ENCODE measurements around the gene ZNF302. TPM values are rescaled to one million over a fixed set of nuclear protein-coding genes. Genes with fewer than 3 reads are reported as not detected.

ZNF302 gene
- 5.6 and 7.7 TPM in 2 replicates for total RNA-seq

DNA sequence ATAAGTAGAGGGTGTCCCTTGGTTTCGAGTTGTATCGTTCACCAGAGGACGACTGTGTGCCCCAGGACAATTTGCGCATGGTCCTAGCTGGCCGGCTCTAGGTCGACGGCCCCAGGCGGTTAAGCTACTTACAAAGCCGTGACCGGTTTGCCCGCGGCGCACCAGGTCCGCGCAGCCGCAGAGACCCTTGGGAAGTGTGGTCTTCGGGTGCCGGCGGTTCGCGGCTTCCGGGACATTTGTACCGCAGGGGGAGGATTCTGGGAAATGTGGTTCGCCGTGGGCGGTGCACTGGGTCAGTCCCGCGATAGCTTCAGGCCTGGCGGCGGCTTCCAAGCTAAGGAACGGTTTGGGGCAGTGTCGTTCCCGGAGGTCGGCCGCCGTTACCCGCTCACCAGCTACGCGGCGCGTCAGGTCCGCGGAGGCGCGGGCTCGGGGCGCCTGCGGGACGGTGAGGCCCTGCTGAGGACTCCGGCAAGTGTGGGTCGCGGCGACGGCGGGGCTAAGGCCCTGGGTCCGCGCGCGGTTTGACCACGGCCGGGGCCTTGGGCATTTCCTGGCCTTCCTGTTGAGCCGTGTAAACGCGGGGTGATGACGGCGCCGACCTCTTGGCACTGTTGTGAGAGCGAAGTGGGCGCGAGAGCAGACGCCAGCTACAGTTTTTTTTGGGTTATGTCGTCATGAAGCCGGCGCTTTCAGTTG lies at the start of gene ZNF302:
ZNF302 (plus strand) TSS at position 293 of the 699 bp plus-strand sequence. CDS start 1,127 bp downstream, outside the sequence.

DNA sequence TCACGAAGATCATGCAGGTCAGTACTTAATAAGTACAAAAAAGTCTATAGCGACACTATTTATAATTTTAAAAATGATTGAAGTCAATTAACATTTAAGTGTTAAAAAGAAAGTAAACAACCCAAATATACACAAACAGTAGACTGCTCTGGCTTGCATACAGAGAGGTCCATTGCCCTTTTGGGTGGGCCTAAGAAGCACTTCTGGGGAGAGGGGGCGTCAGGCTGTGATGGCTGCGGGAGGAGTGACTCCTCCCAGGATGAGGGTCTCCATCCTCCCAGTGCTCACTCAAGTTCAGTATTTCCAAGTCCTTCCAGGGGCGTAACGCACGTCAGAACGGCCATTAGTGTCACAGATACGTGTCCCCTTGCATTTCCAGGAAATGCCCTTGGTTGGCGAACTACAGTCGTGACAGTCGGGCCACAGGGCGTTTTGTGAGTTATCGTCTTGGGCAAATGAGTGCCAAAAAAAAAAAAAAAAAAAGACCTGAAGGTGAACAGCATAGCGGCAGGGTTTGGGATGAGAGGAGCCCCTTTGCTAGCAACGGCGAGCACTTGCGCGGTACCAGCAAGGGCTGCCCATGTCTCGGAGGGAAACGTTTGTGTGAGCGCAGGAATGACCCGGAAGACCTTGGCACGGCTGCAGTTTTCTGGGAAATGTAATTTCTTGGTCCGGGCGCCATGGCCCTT lies 637 bp upstream of the ZNF302 start, which contains the start of gene SCGB2B2:
SCGB2B2 (minus strand) TSS at position 463 of the 689 bp plus-strand sequence. CDS start 82,596 bp downstream, outside the sequence.

DNA sequence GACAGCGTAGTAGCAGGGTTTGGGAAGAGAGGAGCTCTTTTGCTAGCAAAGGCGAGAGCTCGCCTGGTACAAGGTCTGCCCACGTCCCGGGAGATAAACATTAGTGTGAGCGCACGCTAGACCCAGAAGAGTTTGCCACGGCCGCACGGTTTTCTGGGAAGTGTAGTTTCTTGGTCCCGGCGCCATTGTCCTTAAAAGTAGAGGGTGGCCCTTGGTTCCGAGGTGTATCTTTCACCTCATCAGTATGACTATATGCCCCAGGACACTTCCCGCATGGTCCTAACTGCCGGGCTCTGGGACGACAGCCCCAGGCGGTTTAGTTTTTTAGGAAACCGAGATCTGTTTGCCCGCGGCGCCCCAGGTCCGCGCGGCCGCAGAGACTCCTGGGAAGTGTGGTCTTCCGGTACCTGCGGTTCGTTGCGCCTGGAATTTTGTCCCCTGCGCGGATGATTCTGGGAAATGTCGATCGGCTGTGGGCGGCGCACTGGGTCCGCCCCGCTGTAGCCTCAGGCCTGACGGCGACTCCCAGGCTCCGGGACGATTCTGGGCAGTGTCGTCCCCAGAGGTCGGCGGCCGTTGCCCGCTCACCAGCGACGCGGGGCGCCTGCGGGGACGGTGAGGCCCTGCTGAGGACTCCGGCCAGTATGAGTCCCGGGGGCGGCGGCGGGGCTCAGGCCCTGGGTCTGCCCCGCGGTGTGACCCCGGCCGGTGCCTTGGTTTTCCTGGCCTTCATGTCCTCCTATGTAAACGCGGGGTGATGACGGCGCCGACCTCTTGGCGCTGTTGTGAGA lies 56.5 kb downstream of the ZNF302 start, which contains the start of gene ZNF181:
ZNF181 (plus strand) TSS at position 498 of the 791 bp plus-strand sequence. CDS start 795 bp downstream, outside the sequence.

Other genes starting within 250 kb of the ZNF302 start
- gene UBA2, start 249.3 kb upstream of the ZNF302 start, total RNA-seq = 72.8 and 98.0 TPM in 2 replicates
- gene WTIP, start 195.9 kb upstream of the ZNF302 start, total RNA-seq = 13.8 and 19.5 TPM in 2 replicates
- gene SCGB2B2, start 519 bp upstream of the ZNF302 start, total RNA-seq = 0.74 TPM in 1 of 2 replicates, not detected in the other
- 7.9 and 10.3 TPM in 2 replicates for gene ZNF181, start 56.6 kb downstream of the ZNF302 start, total RNA-seq
- gene ZNF599, start 95.5 kb downstream of the ZNF302 start, total RNA-seq = 10.6 and 14.1 TPM in 2 replicates
- gene ZNF30, start 249.2 kb downstream of the ZNF302 start, total RNA-seq = 1.7 and 1.8 TPM in 2 replicates

All from bronchus fibroblast of lung (primary cell).